Measurements from ENCODE around the gene OGG1. TPM values are rescaled to one million over a fixed set of nuclear protein-coding genes. Genes with fewer than 3 reads are reported as not detected.

The OGG1 gene
- 24.0 TPM for polyA plus RNA-seq (2013, experiment 1 of 2)
- polyA plus RNA-seq (2013, experiment 2 of 2) = 27.1 TPM

GRCh38 chr3:9749645-9750555 is at the start of gene OGG1:
Gene OGG1 (plus strand): TSS chr3:9749952. CDS start chr3:9750287, 335 bp downstream.
- peak; percentile 96 for DNase-seq (ENCODE audit: low spot score)
- Histone ChIP-seq H4K8ac (ENCODE audit: low read depth, low read length) (no peak within 1 kb of the TSS), H3K9ac (ENCODE audit: low read depth, low read length, poor library complexity) (peak within 1 kb of the TSS; percentile 94), H2AK5ac (ENCODE audit: low read depth, low read length) (no peak within 1 kb of the TSS), H2BK5ac (ENCODE audit: low read length) (peak within 1 kb of the TSS; percentile 97), H3K36me3 (replicated peaks in 1 of 2; ENCODE audit: control insufficient read depth in 2 of 2, insufficient read depth in 2 of 2, low read length in 2 of 2) (peaks cover 50 to 79% of the 10 kb centered on the region in 2 donors), H3K4me1 (ENCODE audit: control insufficient read depth in 2 of 2, insufficient read depth in 1 of 2, low read depth in 1 of 2, low read length in 2 of 2) (peaks cover 4 to 8% of the 10 kb centered on the region in 2 donors), H3K4me2 (ENCODE audit: insufficient read depth, low read length, poor library complexity, severe bottlenecking) (peak within 1 kb of the TSS; percentile 90), H3K14ac (ENCODE audit: low read length) (no peak within 1 kb of the TSS), H3K4ac (ENCODE audit: low read length) (no peak within 1 kb of the TSS), H3K18ac (ENCODE audit: low read length) (peak within 1 kb of the TSS; percentile 99), H3K4me3 (ENCODE audit: low read length in 2 of 2) (peak within 1 kb of the TSS; percentile 55 to 88), H3K79me1 (ENCODE audit: low read depth, low read length) (peaks cover 8% of the 10 kb centered on the region), H3K23ac (ENCODE audit: low read depth, low read length, poor library complexity) (peak within 1 kb of the TSS; percentile 59), H3K27ac (replicated peaks; ENCODE audit: low read length) (peak within 1 kb of the TSS; percentile 96), H2BK15ac (ENCODE audit: low read length) (no peak within 1 kb of the TSS), H3K27me3 (ENCODE audit: control insufficient read depth in 3 of 3, insufficient read depth in 3 of 3, low read depth in 1 of 3, low read length in 3 of 3) (no peaks in the 10 kb centered on the region), H2AFZ (ENCODE audit: low read length) (peak within 1 kb of the TSS; percentile 93), H2BK120ac (ENCODE audit: low read depth, low read length) (no peak within 1 kb of the TSS), H4K91ac (ENCODE audit: low read depth, low read length, poor library complexity) (no peak within 1 kb of the TSS), H3K9me3 (replicated peaks in 1 of 2; ENCODE audit: control insufficient read depth in 2 of 2, insufficient read depth in 1 of 2, low read depth in 1 of 2, low read length in 2 of 2) (peaks cover 0 to 2% of the 10 kb centered on the region in 2 donors), H2BK12ac (ENCODE audit: low read length) (no peak within 1 kb of the TSS)
- no CpG with 5 or more reads among the region's 60 CpGs for WGBS, 2 donors (ENCODE audit: extremely low coverage in 2 of 2, insufficient read length in 2 of 2, insufficient replicate concordance in 1 of 2)

- H2BK12ac ChIP-seq (ENCODE audit: low read length) = no peak overlapping the region
- H2BK15ac ChIP-seq (ENCODE audit: low read length) = no peak overlapping the region
- WGBS, 2 donors (ENCODE audit: extremely low coverage in 2 of 2, insufficient read length in 2 of 2, insufficient replicate concordance in 1 of 2) = no CpG with 5 or more reads among the region's 2 CpGs
Observed at GRCh38 chr3:9700536-9700935, 49.2 kb upstream of the OGG1 start.

GRCh38 chr3:9701006-9701405 is 48.7 kb upstream of the OGG1 start:
- Histone ChIP-seq H3K9ac (ENCODE audit: low read depth, low read length, poor library complexity) (no peak overlapping the region), H3K4me1 (ENCODE audit: control insufficient read depth in 2 of 2, insufficient read depth in 1 of 2, low read depth in 1 of 2, low read length in 2 of 2) (peaks cover 5 to 6% of the 10 kb centered on the region in 2 donors), H3K23ac (ENCODE audit: low read depth, low read length, poor library complexity) (no peak overlapping the region), H3K79me1 (ENCODE audit: low read depth, low read length) (no peaks in the 10 kb centered on the region), H3K18ac (ENCODE audit: low read length) (no peak overlapping the region), H3K4ac (ENCODE audit: low read length) (no peak overlapping the region), H2BK5ac (ENCODE audit: low read length) (no peak overlapping the region), H2AFZ (ENCODE audit: low read length) (no peak overlapping the region), H3K4me3 (ENCODE audit: low read length in 2 of 2) (no peak overlapping the region), H4K91ac (ENCODE audit: low read depth, low read length, poor library complexity) (no peak overlapping the region), H4K8ac (ENCODE audit: low read depth, low read length) (no peak overlapping the region), H3K27ac (replicated peaks; ENCODE audit: low read length) (no peak overlapping the region), H2AK5ac (ENCODE audit: low read depth, low read length) (no peak overlapping the region), H2BK120ac (ENCODE audit: low read depth, low read length) (no peak overlapping the region), H3K36me3 (replicated peaks in 1 of 2; ENCODE audit: control insufficient read depth in 2 of 2, insufficient read depth in 2 of 2, low read length in 2 of 2) (peaks cover 10 to 37% of the 10 kb centered on the region in 2 donors), H3K9me3 (replicated peaks in 1 of 2; ENCODE audit: control insufficient read depth in 2 of 2, insufficient read depth in 1 of 2, low read depth in 1 of 2, low read length in 2 of 2) (no peaks in the 10 kb centered on the region), H3K27me3 (ENCODE audit: control insufficient read depth in 3 of 3, insufficient read depth in 3 of 3, low read depth in 1 of 3, low read length in 3 of 3) (peaks cover 0 to 20% (median 12%) of the 10 kb centered on the region in 3 experiments), H2BK12ac (ENCODE audit: low read length) (no peak overlapping the region), H3K4me2 (ENCODE audit: insufficient read depth, low read length, poor library complexity, severe bottlenecking) (no peak overlapping the region), H2BK15ac (ENCODE audit: low read length) (no peak overlapping the region), H3K14ac (ENCODE audit: low read length) (no peak overlapping the region)
- no peak for DNase-seq (ENCODE audit: low spot score)
- no CpG with 5 or more reads among the region's 7 CpGs for WGBS, 2 donors (ENCODE audit: extremely low coverage in 2 of 2, insufficient read length in 2 of 2, insufficient replicate concordance in 1 of 2)

More at GRCh38 chr3:9700536-9700935, 49.2 kb upstream of the OGG1 start:
- Histone ChIP-seq H3K79me1 (ENCODE audit: low read depth, low read length) (no peaks in the 10 kb centered on the region), H2BK120ac (ENCODE audit: low read depth, low read length) (no peak overlapping the region), H3K18ac (ENCODE audit: low read length) (no peak overlapping the region), H2AK5ac (ENCODE audit: low read depth, low read length) (no peak overlapping the region), H3K9me3 (replicated peaks in 1 of 2; ENCODE audit: control insufficient read depth in 2 of 2, insufficient read depth in 1 of 2, low read depth in 1 of 2, low read length in 2 of 2) (no peaks in the 10 kb centered on the region), H3K14ac (ENCODE audit: low read length) (no peak overlapping the region), H3K23ac (ENCODE audit: low read depth, low read length, poor library complexity) (no peak overlapping the region), H3K4ac (ENCODE audit: low read length) (no peak overlapping the region), H3K4me1 (ENCODE audit: control insufficient read depth in 2 of 2, insufficient read depth in 1 of 2, low read depth in 1 of 2, low read length in 2 of 2) (peaks cover 5 to 7% of the 10 kb centered on the region in 2 donors), H2AFZ (ENCODE audit: low read length) (no peak overlapping the region), H2BK5ac (ENCODE audit: low read length) (no peak overlapping the region), H3K9ac (ENCODE audit: low read depth, low read length, poor library complexity) (no peak overlapping the region), H4K91ac (ENCODE audit: low read depth, low read length, poor library complexity) (no peak overlapping the region), H3K36me3 (replicated peaks in 1 of 2; ENCODE audit: control insufficient read depth in 2 of 2, insufficient read depth in 2 of 2, low read length in 2 of 2) (peaks cover 10 to 41% of the 10 kb centered on the region in 2 donors), H3K27ac (replicated peaks; ENCODE audit: low read length) (no peak overlapping the region), H3K27me3 (ENCODE audit: control insufficient read depth in 3 of 3, insufficient read depth in 3 of 3, low read depth in 1 of 3, low read length in 3 of 3) (peaks cover 0 to 20% (median 12%) of the 10 kb centered on the region in 3 experiments), H3K4me3 (ENCODE audit: low read length in 2 of 2) (no peak overlapping the region), H3K4me2 (ENCODE audit: insufficient read depth, low read length, poor library complexity, severe bottlenecking) (no peak overlapping the region), H4K8ac (ENCODE audit: low read depth, low read length) (no peak overlapping the region)
- no peak for DNase-seq (ENCODE audit: low spot score)

GRCh38 chr3:9701711-9702110 is 48.0 kb upstream of the OGG1 start:
- Histone ChIP-seq H3K4me1 (ENCODE audit: control insufficient read depth in 2 of 2, insufficient read depth in 1 of 2, low read depth in 1 of 2, low read length in 2 of 2) (peaks cover 5 to 6% of the 10 kb centered on the region in 2 donors), H3K27ac (replicated peaks; ENCODE audit: low read length) (no peak overlapping the region), H3K27me3 (ENCODE audit: control insufficient read depth in 3 of 3, insufficient read depth in 3 of 3, low read depth in 1 of 3, low read length in 3 of 3) (peaks cover 0 to 20% (median 12%) of the 10 kb centered on the region in 3 experiments), H3K36me3 (replicated peaks in 1 of 2; ENCODE audit: control insufficient read depth in 2 of 2, insufficient read depth in 2 of 2, low read length in 2 of 2) (peaks cover 10 to 37% of the 10 kb centered on the region in 2 donors), H4K8ac (ENCODE audit: low read depth, low read length) (no peak overlapping the region), H3K4ac (ENCODE audit: low read length) (no peak overlapping the region), H3K14ac (ENCODE audit: low read length) (no peak overlapping the region), H2BK120ac (ENCODE audit: low read depth, low read length) (no peak overlapping the region), H2BK5ac (ENCODE audit: low read length) (no peak overlapping the region), H2BK15ac (ENCODE audit: low read length) (no peak overlapping the region), H2BK12ac (ENCODE audit: low read length) (no peak overlapping the region), H3K4me2 (ENCODE audit: insufficient read depth, low read length, poor library complexity, severe bottlenecking) (no peak overlapping the region), H2AFZ (ENCODE audit: low read length) (no peak overlapping the region), H3K79me1 (ENCODE audit: low read depth, low read length) (no peaks in the 10 kb centered on the region), H4K91ac (ENCODE audit: low read depth, low read length, poor library complexity) (no peak overlapping the region), H3K23ac (ENCODE audit: low read depth, low read length, poor library complexity) (no peak overlapping the region), H3K4me3 (ENCODE audit: low read length in 2 of 2) (no peak overlapping the region), H3K18ac (ENCODE audit: low read length) (no peak overlapping the region), H3K9ac (ENCODE audit: low read depth, low read length, poor library complexity) (no peak overlapping the region), H3K9me3 (replicated peaks in 1 of 2; ENCODE audit: control insufficient read depth in 2 of 2, insufficient read depth in 1 of 2, low read depth in 1 of 2, low read length in 2 of 2) (no peaks in the 10 kb centered on the region), H2AK5ac (ENCODE audit: low read depth, low read length) (no peak overlapping the region)
- WGBS, 2 donors (ENCODE audit: extremely low coverage in 2 of 2, insufficient read length in 2 of 2, insufficient replicate concordance in 1 of 2) = no CpG with 5 or more reads among the region's 10 CpGs
- DNase-seq (ENCODE audit: low spot score) = no peak

Data from neuronal stem cell (in vitro differentiated cells).